ENCODE data around the gene TAOK2.

DNA sequence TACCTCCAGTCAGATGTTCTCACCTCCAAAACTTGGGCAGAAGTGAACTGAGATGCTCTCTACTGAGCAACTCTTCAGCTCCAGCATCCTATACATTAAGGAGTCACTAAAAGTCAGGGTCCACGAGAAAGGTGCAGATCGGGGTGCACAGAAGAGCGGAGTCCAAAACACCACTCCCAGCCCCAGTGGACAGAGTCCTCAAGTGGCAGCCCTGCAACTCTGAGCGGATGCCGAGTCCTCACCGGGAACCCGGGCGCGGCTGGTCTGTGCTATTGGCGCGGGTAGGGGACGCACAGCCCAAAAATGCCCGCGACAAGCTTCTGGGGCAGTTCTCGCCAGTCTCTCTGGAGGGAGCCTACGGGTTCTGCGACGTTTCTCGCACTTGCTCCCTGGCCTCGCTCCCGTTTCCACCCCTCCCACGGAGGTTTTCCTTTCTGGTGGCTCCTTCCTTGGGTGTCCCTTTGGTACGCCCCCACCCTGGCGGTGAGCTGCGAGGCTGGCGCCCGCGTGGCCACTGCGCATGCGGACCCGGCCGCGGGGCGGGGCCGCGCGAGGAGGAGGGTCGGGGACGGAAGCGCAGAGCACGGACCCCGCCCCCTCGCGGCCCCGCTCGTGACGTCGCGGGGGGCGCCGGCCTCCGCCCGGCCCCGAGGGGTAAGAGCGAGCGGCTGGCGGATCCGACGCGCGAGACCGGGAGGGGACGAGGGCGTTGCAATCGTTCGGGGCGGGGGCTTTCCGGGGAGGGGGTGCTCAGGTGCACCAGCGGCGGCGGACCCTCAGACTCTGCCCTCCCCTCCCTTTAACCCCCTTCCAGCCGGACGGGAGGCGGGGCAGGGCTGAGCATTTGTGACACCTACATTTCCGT, 12.0 kb upstream of the TAOK2 start, which contains the start of gene TMEM219:
- TF ChIP-seq GATA3 (IDR thresholded peaks at IDR 0.05; ENCODE audit: low read depth, low read length) (no peak), GATA2 (IDR thresholded peaks at IDR 0.05; ENCODE audit: low read depth, low read length) (no peak)
